Neuronal stem cell (in vitro differentiated cells): ENCODE results near the gene SLC9A9.

ENCODE experiments used
- DNase-seq: peaks from one replicate; pipeline ENCODE4 v3.0.0-alpha.2; 2013; ENCODE audit warnings: low spot score
- H2AFZ ChIP-seq: one replicate; pipeline ENCODE4 v1.6.1; 2013; ENCODE audit warnings: mild to moderate bottlenecking, low read length, inconsistent platforms
- H2AK5ac ChIP-seq: 2 replicates; pipeline ENCODE4 v1.6.1; 2013; ENCODE audit warnings: low read depth, mild to moderate bottlenecking, inconsistent platforms, low read length, moderate library complexity, mixed read lengths
- H2BK120ac ChIP-seq: 2 replicates; pipeline ENCODE4 v1.6.1; 2013; ENCODE audit warnings: low read depth, mild to moderate bottlenecking, inconsistent platforms, low read length, moderate library complexity, mixed read lengths
- H2BK12ac ChIP-seq: one replicate; pipeline ENCODE4 v1.6.1; 2013; ENCODE audit warnings: low read length, inconsistent platforms
- H2BK15ac ChIP-seq: 2 replicates; pipeline ENCODE4 v1.6.1; 2013; ENCODE audit warnings: mild to moderate bottlenecking, low read length, inconsistent platforms, mixed read lengths
- H2BK5ac ChIP-seq: one replicate; pipeline ENCODE4 v1.6.1; 2013; ENCODE audit warnings: inconsistent platforms, mild to moderate bottlenecking, low read length, moderate library complexity
- H3K14ac ChIP-seq: one replicate; pipeline ENCODE4 v1.6.1; 2013; ENCODE audit warnings: low read length, inconsistent platforms
- H3K18ac ChIP-seq: 2 replicates; pipeline ENCODE4 v1.6.1; 2013; ENCODE audit warnings: low read length, inconsistent platforms
- H3K23ac ChIP-seq: 2 replicates; pipeline ENCODE4 v1.6.1; 2013; ENCODE audit warnings: low read depth, mild to moderate bottlenecking, mixed read lengths, low read length, inconsistent platforms; ENCODE audit not compliant: poor library complexity
- H3K27ac ChIP-seq: replicated peaks from 3 replicates; pipeline ENCODE4 v1.5.1; 2013; ENCODE audit warnings: low read length, inconsistent platforms
- H3K27me3 ChIP-seq, 3 experiments: 2 replicates each; pipeline ENCODE4 v1.6.1; 2013; ENCODE audit warnings: low read length in 3 of 3, mild to moderate bottlenecking in 2 of 3, inconsistent platforms in 1 of 3, low read depth in 1 of 3, mixed read lengths in 1 of 3, moderate library complexity in 1 of 3; ENCODE audit not compliant: control insufficient read depth in 3 of 3, insufficient read depth in 3 of 3
- H3K36me3 ChIP-seq, 2 donors: replicated peaks in 1 of 2; 2 replicates each; pipeline ENCODE4 v1.6.1; 2013; ENCODE audit warnings: low read length in 2 of 2; ENCODE audit not compliant: control insufficient read depth in 2 of 2, insufficient read depth in 2 of 2
- H3K4ac ChIP-seq: 2 replicates; pipeline ENCODE4 v1.6.1; 2013; ENCODE audit warnings: inconsistent platforms, mild to moderate bottlenecking, low read length, moderate library complexity
- H3K4me1 ChIP-seq, 2 donors: 1 replicate in 1 of 2; 2 replicates in 1 of 2; pipeline ENCODE4 v1.6.1; 2013; ENCODE audit warnings: low read length in 2 of 2, low read depth in 1 of 2; ENCODE audit not compliant: control insufficient read depth in 2 of 2, insufficient read depth in 1 of 2
- H3K4me2 ChIP-seq: one replicate; pipeline ENCODE4 v1.6.1; 2013; ENCODE audit warnings: mild to moderate bottlenecking, low read length, inconsistent platforms; ENCODE audit not compliant: insufficient read depth, poor library complexity, severe bottlenecking
- H3K4me3 ChIP-seq, 2 donors: 2 replicates each; pipeline ENCODE4 v1.5.1; 2013; ENCODE audit warnings: low read length in 2 of 2, mild to moderate bottlenecking in 2 of 2, inconsistent platforms in 1 of 2, moderate library complexity in 1 of 2
- H3K79me1 ChIP-seq: one replicate; pipeline ENCODE4 v1.6.1; 2013; ENCODE audit warnings: low read depth, mild to moderate bottlenecking, inconsistent platforms, low read length, moderate library complexity
- H3K9ac ChIP-seq: one replicate; pipeline ENCODE4 v1.6.1; 2013; ENCODE audit warnings: mild to moderate bottlenecking, low read depth, low read length, inconsistent platforms; ENCODE audit not compliant: poor library complexity
- H3K9me3 ChIP-seq, 2 donors: replicated peaks in 1 of 2; 2 replicates each; pipeline versions ENCODE3 to v1.6.1; 2013; ENCODE audit warnings: low read length in 2 of 2, mild to moderate bottlenecking in 2 of 2, inconsistent platforms in 1 of 2, low read depth in 1 of 2, mixed read lengths in 1 of 2, moderate library complexity in 1 of 2; ENCODE audit not compliant: control insufficient read depth in 2 of 2, insufficient read depth in 1 of 2
- H4K8ac ChIP-seq: one replicate; pipeline ENCODE4 v1.6.1; 2013; ENCODE audit warnings: low read depth, mild to moderate bottlenecking, inconsistent platforms, low read length, moderate library complexity
- H4K91ac ChIP-seq: one replicate; pipeline ENCODE4 v1.6.1; 2013; ENCODE audit warnings: low read length, low read depth, mild to moderate bottlenecking, inconsistent platforms; ENCODE audit not compliant: poor library complexity
- WGBS, 2 donors: extraction: QIAGEN DNeasy Blood & Tissue Kit; methylation state at CpG; one replicate each; pipeline ENCODE4 v1.1.7; 2013; ENCODE audit warnings: missing lambda C conversion rate in 2 of 2, mixed read lengths in 1 of 2; ENCODE audit not compliant: insufficient read length in 2 of 2, insufficient replicate concordance in 1 of 2; ENCODE audit errors: extremely low coverage in 2 of 2; 5-methylcytosine and 5-hydroxymethylcytosine counted together

Gene SLC9A9

GRCh38 chr3:143835312-143835711 lies 13.0 kb downstream of the SLC9A9 start:
- H3K4ac ChIP-seq = no peak overlapping the region
- no peak overlapping the region for H2BK12ac ChIP-seq
- H3K4me1 ChIP-seq = no peaks in the 10 kb centered on the region
- H3K27me3 ChIP-seq = no peaks in the 10 kb centered on the region
- no peak overlapping the region for H3K14ac ChIP-seq
- DNase-seq = no peak
- H3K4me3 ChIP-seq = no peak overlapping the region
- H3K9ac ChIP-seq = no peak overlapping the region
- no peak overlapping the region for H2AK5ac ChIP-seq
- H3K4me2 ChIP-seq = no peak overlapping the region
- WGBS, 2 donors = no CpG with 5 or more reads among the region's 2 CpGs
- H2BK120ac ChIP-seq = no peak overlapping the region
- H4K91ac ChIP-seq = no peak overlapping the region
- no peaks in the 10 kb centered on the region for H3K79me1 ChIP-seq
- H2BK15ac ChIP-seq = no peak overlapping the region
- no peak overlapping the region for H3K18ac ChIP-seq
- no peak overlapping the region for H2BK5ac ChIP-seq
- H3K27ac ChIP-seq = no peak overlapping the region
- no peak overlapping the region for H2AFZ ChIP-seq
- no peak overlapping the region for H3K23ac ChIP-seq
- no peak overlapping the region for H4K8ac ChIP-seq
- H3K9me3 ChIP-seq = no peaks in the 10 kb centered on the region
- H3K36me3 ChIP-seq = no peaks in the 10 kb centered on the region

- H3K4ac ChIP-seq = no peak overlapping the region
- H2BK12ac ChIP-seq = no peak overlapping the region
- H3K9me3 ChIP-seq = no peaks in the 10 kb centered on the region
- H3K4me3 ChIP-seq = no peak overlapping the region
- no peaks in the 10 kb centered on the region for H3K36me3 ChIP-seq
- no peak overlapping the region for H4K91ac ChIP-seq
- no peak overlapping the region for H2BK120ac ChIP-seq
- H3K14ac ChIP-seq = no peak overlapping the region
- no peak overlapping the region for H3K4me2 ChIP-seq
- H4K8ac ChIP-seq = no peak overlapping the region
- no peak overlapping the region for H3K23ac ChIP-seq
- H3K9ac ChIP-seq = no peak overlapping the region
- H3K79me1 ChIP-seq = no peaks in the 10 kb centered on the region
- H3K18ac ChIP-seq = no peak overlapping the region
- no peak overlapping the region for H2BK15ac ChIP-seq
- H3K4me1 ChIP-seq = no peaks in the 10 kb centered on the region
- H3K27me3 ChIP-seq = no peaks in the 10 kb centered on the region
- no peak overlapping the region for H2AK5ac ChIP-seq
- DNase-seq = no peak
- H2AFZ ChIP-seq = no peak overlapping the region
- no peak overlapping the region for H3K27ac ChIP-seq
- H2BK5ac ChIP-seq = no peak overlapping the region
These were observed 15.8 kb downstream of the SLC9A9 start for GRCh38 chr3:143832433-143832832.

- no peak overlapping the region for H3K4me3 ChIP-seq
- H3K36me3 ChIP-seq = no peaks in the 10 kb centered on the region
- whole genome bisulfite sequencing, 2 donors = no CpG with 5 or more reads among the region's 1 CpG
- H4K91ac ChIP-seq = no peak overlapping the region
- no peak overlapping the region for H4K8ac ChIP-seq
- H2AK5ac ChIP-seq = no peak overlapping the region
- no peaks in the 10 kb centered on the region for H3K27me3 ChIP-seq
- no peak overlapping the region for H3K23ac ChIP-seq
- no peaks in the 10 kb centered on the region for H3K4me1 ChIP-seq
- H3K4me2 ChIP-seq = no peak overlapping the region
- no peak overlapping the region for H2BK5ac ChIP-seq
- no peak overlapping the region for H2BK12ac ChIP-seq
- H2BK120ac ChIP-seq = no peak overlapping the region
- no peak overlapping the region for H3K18ac ChIP-seq
- DNase-seq = no peak
- no peak overlapping the region for H3K4ac ChIP-seq
- H3K27ac ChIP-seq = no peak overlapping the region
- H2BK15ac ChIP-seq = no peak overlapping the region
- H3K79me1 ChIP-seq = no peaks in the 10 kb centered on the region
- no peak overlapping the region for H2AFZ ChIP-seq
- H3K9ac ChIP-seq = no peak overlapping the region
- no peaks in the 10 kb centered on the region for H3K9me3 ChIP-seq
- no peak overlapping the region for H3K14ac ChIP-seq
These were observed 16.3 kb downstream of the SLC9A9 start for GRCh38 chr3:143831994-143832393.

- Histone ChIP-seq H3K4me2 (no peak overlapping the region), H3K9ac (no peak overlapping the region), H2BK15ac (no peak overlapping the region), H4K8ac (no peak overlapping the region), H3K79me1 (no peaks in the 10 kb centered on the region), H3K27me3 (no peaks in the 10 kb centered on the region), H3K9me3 (no peaks in the 10 kb centered on the region), H2BK12ac (no peak overlapping the region), H3K36me3 (no peaks in the 10 kb centered on the region), H3K23ac (no peak overlapping the region), H3K18ac (no peak overlapping the region), H2AK5ac (no peak overlapping the region), H4K91ac (no peak overlapping the region), H3K4ac (no peak overlapping the region), H3K14ac (no peak overlapping the region), H3K27ac (no peak overlapping the region), H2BK5ac (no peak overlapping the region), H2BK120ac (no peak overlapping the region), H2AFZ (no peak overlapping the region), H3K4me3 (no peak overlapping the region), H3K4me1 (no peaks in the 10 kb centered on the region)
- WGBS, 2 donors = no CpG with 5 or more reads among the region's 2 CpGs
- no peak for DNase-seq
These were observed 17.1 kb downstream of the SLC9A9 start for GRCh38 chr3:143831208-143831607.
